Neural cell (in vitro differentiated cells): Measurements from ENCODE around the gene FCRLB. TPM values are rescaled to one million over a fixed set of nuclear protein-coding genes. Genes with fewer than 3 reads are reported as not detected.

Experiments
- H2AFZ ChIP-seq: fragments of 200-600, 300-800 bp; sonication (generic), shearing (Covaris generic); 2 replicates; pipeline ENCODE4 v1.6.0; 2014; ENCODE audit warnings: low read depth, mild to moderate bottlenecking, antibody characterized with exemption, low read length, moderate library complexity
- H3F3A ChIP-seq: fragments of 200-600 bp; shearing (Covaris generic); 2 replicates; pipeline ENCODE4 v1.6.1; 2016; ENCODE audit warnings: mild to moderate bottlenecking, moderate library complexity, mixed read lengths, antibody characterized with exemption, low read length; ENCODE audit not compliant: insufficient read depth, poor library complexity, severe bottlenecking
- H3K27ac ChIP-seq: fragments of 200-600, 300-800 bp; sonication (generic), shearing (Covaris generic); 2 replicates; pipeline ENCODE4 v1.5.1; 2014; ENCODE audit warnings: mild to moderate bottlenecking, low read length, moderate library complexity
- H3K27me3 ChIP-seq: fragments of 300-800, 200-600 bp; sonication (generic), shearing (Covaris generic); 2 replicates; pipeline ENCODE4 v1.6.0; 2014; ENCODE audit warnings: mild to moderate bottlenecking, low read depth, low read length, moderate library complexity; ENCODE audit not compliant: insufficient read depth
- H3K36me3 ChIP-seq: fragments of 300-800, 200-600 bp; sonication (generic), shearing (Covaris generic); 2 replicates; pipeline ENCODE4 v1.5.1; 2014; ENCODE audit warnings: mild to moderate bottlenecking, antibody characterized with exemption, low read length, moderate library complexity; ENCODE audit not compliant: insufficient read depth
- H3K4me2 ChIP-seq: fragments of 300-800, 200-600 bp; sonication (generic), shearing (Covaris generic); 2 replicates; pipeline ENCODE4 v1.6.0; 2014; ENCODE audit warnings: mild to moderate bottlenecking, low read length
- H3K4me3 ChIP-seq: fragments of 300-800, 200-600 bp; sonication (generic), shearing (Covaris generic); 2 replicates; pipeline ENCODE4 v1.5.1; 2014; ENCODE audit warnings: mild to moderate bottlenecking, low read length, moderate library complexity
- H3K79me2 ChIP-seq: fragments of 200-600 bp; shearing (Covaris generic); replicated peaks from 2 replicates; pipeline ENCODE4 v1.6.0; 2014; ENCODE audit warnings: mild to moderate bottlenecking, low read length, moderate library complexity; ENCODE audit not compliant: insufficient read depth
- H3K9ac ChIP-seq: fragments of 300-800, 200-600 bp; sonication (generic), shearing (Covaris generic); 2 replicates; pipeline ENCODE4 v1.6.1; 2016; ENCODE audit warnings: mild to moderate bottlenecking, low read length, mixed read lengths
- H3K9me2 ChIP-seq: fragments of 200-600 bp; shearing (Covaris generic); 2 replicates; pipeline ENCODE4 v1.6.1; 2016; ENCODE audit warnings: mild to moderate bottlenecking, low read length, mixed read lengths; ENCODE audit not compliant: insufficient read depth
- H3K9me3 ChIP-seq: fragments of 200-600, 300-800 bp; sonication (generic), shearing (Covaris generic); 2 replicates; pipeline ENCODE4 v1.6.1; 2016; ENCODE audit warnings: mild to moderate bottlenecking, mixed run types, low read length, moderate library complexity, mixed read lengths
- H4K20me1 ChIP-seq: fragments of 200-600 bp; shearing (Covaris generic); 2 replicates; pipeline ENCODE4 v1.6.1; 2016; ENCODE audit warnings: mild to moderate bottlenecking, mixed run types; ENCODE audit not compliant: insufficient read depth
- EP300 ChIP-seq: fragments of 450-650 bp; conservative IDR thresholded peaks from 2 replicates; pipeline ENCODE4 v1.6.1; 2014; ENCODE audit warnings: antibody characterized with exemption, mild to moderate bottlenecking, moderate library complexity; ENCODE audit not compliant: poor library complexity, severe bottlenecking
- EZH2 ChIP-seq: fragments of 200-600, 300-800 bp; shearing (Covaris generic), sonication (generic); IDR thresholded peaks from 2 replicates; pipeline ENCODE4 v1.6.1; 2014; ENCODE audit warnings: antibody characterized with exemption, low read length, borderline replicate concordance, mild to moderate bottlenecking; ENCODE audit not compliant: insufficient read depth, poor library complexity, severe bottlenecking
- MXI1 ChIP-seq: fragments of 450-650 bp; conservative IDR thresholded peaks from 2 replicates; pipeline ENCODE4 v1.6.1; 2014; ENCODE audit warnings: antibody characterized with exemption, mild to moderate bottlenecking; ENCODE audit not compliant: poor library complexity, severe bottlenecking
- POLR2AphosphoS5 ChIP-seq: IDR thresholded peaks from 2 replicates; pipeline ENCODE4 v1.6.1; 2012
- RAD21 ChIP-seq: fragments of 450-650 bp; conservative IDR thresholded peaks from 2 replicates; pipeline ENCODE4 v1.6.1; 2014; ENCODE audit warnings: antibody characterized with exemption, mild to moderate bottlenecking, moderate library complexity
- REST ChIP-seq: IDR thresholded peaks from 2 replicates; pipeline ENCODE4 v1.6.1; 2012; ENCODE audit warnings: borderline replicate concordance
- SMC3 ChIP-seq: fragments of 450-650 bp; conservative IDR thresholded peaks from 2 replicates; pipeline ENCODE4 v1.6.1; 2014; ENCODE audit warnings: antibody characterized with exemption, mild to moderate bottlenecking, moderate library complexity; ENCODE audit not compliant: poor library complexity
- TAF1 ChIP-seq: IDR thresholded peaks from 2 replicates; pipeline ENCODE4 v1.6.1; 2012; ENCODE audit warnings: low read depth
- polyA plus RNA-seq: library from polyadenylated mRNA; depleted of rRNA; stranded (reverse); fragments of >200 nt; gene quantifications from 2 replicates; pipeline ENCODE4 v1.2.3, GENCODE V29; 2014
- TF ChIP-seq, protein P1 (sequence below): fragments of 450-650 bp; IDR thresholded peaks from 2 replicates; pipeline ENCODE4 v1.5.1; 2014; ENCODE audit warnings: antibody characterized with exemption, mild to moderate bottlenecking, moderate library complexity; ENCODE audit not compliant: poor library complexity, severe bottlenecking

FCRLB gene
- polyA plus RNA-seq, 1 donor from 2014 or later = 0.45 TPM

- H4K20me1 ChIP-seq = no peaks in the 10 kb centered on the region
- H3K27me3 ChIP-seq = no peaks in the 10 kb centered on the region
- H3K4me2 ChIP-seq = no peak overlapping the region
- TF ChIP-seq REST (no peak), MXI1 (no peak), EP300 (no peak), TAF1 (no peak), SMC3 (no peak), POLR2AphosphoS5 (no peak), RAD21 (no peak), EZH2 (no peak)
- TF ChIP-seq, protein P1, sequence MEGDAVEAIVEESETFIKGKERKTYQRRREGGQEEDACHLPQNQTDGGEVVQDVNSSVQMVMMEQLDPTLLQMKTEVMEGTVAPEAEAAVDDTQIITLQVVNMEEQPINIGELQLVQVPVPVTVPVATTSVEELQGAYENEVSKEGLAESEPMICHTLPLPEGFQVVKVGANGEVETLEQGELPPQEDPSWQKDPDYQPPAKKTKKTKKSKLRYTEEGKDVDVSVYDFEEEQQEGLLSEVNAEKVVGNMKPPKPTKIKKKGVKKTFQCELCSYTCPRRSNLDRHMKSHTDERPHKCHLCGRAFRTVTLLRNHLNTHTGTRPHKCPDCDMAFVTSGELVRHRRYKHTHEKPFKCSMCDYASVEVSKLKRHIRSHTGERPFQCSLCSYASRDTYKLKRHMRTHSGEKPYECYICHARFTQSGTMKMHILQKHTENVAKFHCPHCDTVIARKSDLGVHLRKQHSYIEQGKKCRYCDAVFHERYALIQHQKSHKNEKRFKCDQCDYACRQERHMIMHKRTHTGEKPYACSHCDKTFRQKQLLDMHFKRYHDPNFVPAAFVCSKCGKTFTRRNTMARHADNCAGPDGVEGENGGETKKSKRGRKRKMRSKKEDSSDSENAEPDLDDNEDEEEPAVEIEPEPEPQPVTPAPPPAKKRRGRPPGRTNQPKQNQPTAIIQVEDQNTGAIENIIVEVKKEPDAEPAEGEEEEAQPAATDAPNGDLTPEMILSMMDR = no peak
- no peaks in the 10 kb centered on the region for H3K9me2 ChIP-seq
- H3K9me3 ChIP-seq = no peaks in the 10 kb centered on the region
- H3K36me3 ChIP-seq = no peaks in the 10 kb centered on the region
- no peak overlapping the region for H3K9ac ChIP-seq
- H3F3A ChIP-seq = no peaks in the 10 kb centered on the region
- no peak overlapping the region for H2AFZ ChIP-seq
- no peaks in the 10 kb centered on the region for H3K79me2 ChIP-seq
- no peak overlapping the region for H3K4me3 ChIP-seq
- no peak overlapping the region for H3K27ac ChIP-seq
Observed at GRCh38 chr1:161737625-161738024, 16.3 kb downstream of the FCRLB start.

DNA sequence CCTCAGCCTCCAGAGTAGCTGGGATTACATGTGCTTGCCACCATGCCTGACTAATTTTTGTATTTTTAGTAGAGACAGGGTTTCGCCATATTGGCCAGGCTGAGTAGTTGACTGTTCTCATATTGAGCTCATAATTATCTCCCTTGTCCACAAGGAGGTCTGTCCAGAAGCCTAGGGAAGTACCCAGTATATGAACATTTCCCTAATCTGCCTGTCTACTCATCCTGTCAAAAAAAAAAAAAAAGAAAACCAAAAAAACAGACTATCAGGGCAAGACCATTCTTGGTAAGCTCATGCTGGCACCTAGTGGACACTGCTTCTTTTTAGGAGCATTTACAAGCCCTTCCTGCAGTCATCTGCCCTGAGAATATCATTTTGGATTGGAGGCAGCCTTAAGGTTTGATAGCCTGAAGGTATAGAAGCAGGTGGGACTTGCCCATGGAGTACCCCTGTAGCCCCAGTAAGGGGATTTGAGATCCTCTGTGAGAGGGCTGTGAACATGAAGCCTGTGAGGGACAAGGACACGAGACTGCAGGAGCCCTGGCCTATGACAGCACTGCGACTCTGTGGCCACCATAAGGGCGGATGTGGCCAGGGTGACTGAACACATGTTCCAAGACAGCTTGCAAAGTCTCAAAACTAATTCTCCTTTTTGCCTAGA, 17.4 kb downstream of the FCRLB start:
- TF ChIP-seq SMC3 = no peak
- no peak for TF ChIP-seq EZH2
- TF ChIP-seq RAD21 = no peak
- TF ChIP-seq REST = no peak
- TF ChIP-seq POLR2AphosphoS5 = no peak
- no peak for TF ChIP-seq MXI1
- no peak for TF ChIP-seq TAF1
- TF ChIP-seq, protein P1 = no peak
- H3K9me2 ChIP-seq = no peaks in the 10 kb centered on the region

More for the DNA sequence above, 17.4 kb downstream of the FCRLB start:
- H3K36me3 ChIP-seq = no peaks in the 10 kb centered on the region
- H3F3A ChIP-seq = no peaks in the 10 kb centered on the region
- H4K20me1 ChIP-seq = no peaks in the 10 kb centered on the region
- no peak overlapping the region for H3K4me3 ChIP-seq
- H2AFZ ChIP-seq = no peak overlapping the region
- no peak overlapping the region for H3K27ac ChIP-seq
- no peaks in the 10 kb centered on the region for H3K79me2 ChIP-seq
- no peak overlapping the region for H3K4me2 ChIP-seq
- no peak overlapping the region for H3K9ac ChIP-seq
- no peaks in the 10 kb centered on the region for H3K27me3 ChIP-seq
- no peaks in the 10 kb centered on the region for H3K9me3 ChIP-seq
